Subcutaneous abdominal adipose tissue (tissue), 5 donors: Measurements from ENCODE around the gene MCF2L2.

ENCODE experiments used
- H3K27ac ChIP-seq: one replicate; pipeline ENCODE4 v1.7.0; 2013; ENCODE audit warnings: low read depth, mild to moderate bottlenecking, inconsistent platforms, low read length, moderate library complexity
- H3K27me3 ChIP-seq, 5 donors: one replicate each; pipeline ENCODE4 v1.7.0; 2013; ENCODE audit warnings: low read length in 5 of 5, inconsistent platforms in 1 of 5; ENCODE audit not compliant: control insufficient read depth in 5 of 5, insufficient read depth in 4 of 5
- H3K36me3 ChIP-seq, 5 donors: one replicate each; pipeline ENCODE4 v1.7.0; 2013; ENCODE audit warnings: low read length in 5 of 5; ENCODE audit not compliant: control insufficient read depth in 5 of 5, insufficient read depth in 5 of 5
- H3K4me1 ChIP-seq, 5 donors: one replicate each; pipeline ENCODE4 v1.7.0; 2013; ENCODE audit warnings: low read length in 5 of 5, mild to moderate bottlenecking in 3 of 5, moderate library complexity in 1 of 5; ENCODE audit not compliant: control insufficient read depth in 5 of 5, insufficient read depth in 5 of 5
- H3K4me3 ChIP-seq, 5 donors: one replicate each; pipeline ENCODE4 v1.7.0; 2013; ENCODE audit warnings: low read length in 5 of 5, low read depth in 1 of 5
- H3K9ac ChIP-seq, 5 donors: one replicate each; pipeline ENCODE4 v1.7.0; 2013; ENCODE audit warnings: low read length in 5 of 5, mild to moderate bottlenecking in 4 of 5, moderate library complexity in 3 of 5
- H3K9me3 ChIP-seq, 5 donors: one replicate each; pipeline ENCODE4 v1.7.0; 2013; ENCODE audit warnings: low read length in 5 of 5; ENCODE audit not compliant: control insufficient read depth in 5 of 5
- donor health status: healthy.
- donor health status: healthy.
- donor health status: healthy.
- donor health status: healthy.
- donor health status: healthy.

The MCF2L2 gene

DNA sequence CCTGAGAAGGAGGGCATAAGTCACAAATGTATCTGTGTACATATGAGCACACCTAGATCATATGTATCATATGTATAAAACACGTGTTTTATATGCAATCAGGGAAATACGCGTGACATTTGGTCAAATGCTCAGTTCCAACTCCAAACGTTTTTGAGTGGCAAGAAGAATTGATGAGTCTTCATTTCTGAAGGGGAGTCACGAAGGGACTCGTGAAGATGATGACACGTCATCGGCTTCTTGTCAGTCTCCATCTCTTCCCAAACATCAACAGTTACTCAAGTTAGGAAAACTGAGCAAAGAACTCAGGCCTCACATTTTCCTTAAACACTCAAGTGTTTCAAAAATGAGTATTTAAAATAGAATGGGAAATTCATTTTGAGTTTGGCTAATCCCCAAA is 95.9 kb downstream of the MCF2L2 start:
- Histone ChIP-seq H3K9ac (no peak overlapping the region), H3K36me3 (no peaks in the 10 kb centered on the region), H3K9me3 (no peaks in the 10 kb centered on the region), H3K4me1 (no peaks in the 10 kb centered on the region), H3K27ac (no peak overlapping the region), H3K27me3 (no peaks in the 10 kb centered on the region), H3K4me3 (no peak overlapping the region)

DNA sequence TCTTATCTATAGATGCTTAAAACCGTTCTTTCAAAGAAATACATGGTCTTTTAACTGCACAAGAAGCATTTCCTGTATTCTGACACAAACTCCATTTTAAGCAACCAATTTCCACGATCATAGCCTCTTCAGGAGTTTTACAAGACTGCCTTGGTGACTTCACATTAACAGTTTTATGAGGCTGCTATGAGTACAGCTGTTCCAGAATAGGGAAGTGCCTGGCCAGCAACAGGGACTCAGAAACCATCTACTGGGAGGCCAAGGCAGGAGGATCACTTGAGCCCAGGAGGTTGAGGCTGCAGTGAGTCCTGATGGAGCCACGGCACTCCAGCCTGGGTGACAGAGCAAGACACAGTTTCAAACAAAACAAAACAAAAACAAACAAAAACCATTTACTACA is 96.9 kb downstream of the MCF2L2 start:
- Histone ChIP-seq H3K9ac (no peak overlapping the region), H3K9me3 (no peaks in the 10 kb centered on the region), H3K36me3 (no peaks in the 10 kb centered on the region), H3K4me3 (no peak overlapping the region), H3K27me3 (no peaks in the 10 kb centered on the region), H3K27ac (no peak overlapping the region), H3K4me1 (peaks cover 0 to 1% (median 0%) of the 10 kb centered on the region in 5 donors)

DNA sequence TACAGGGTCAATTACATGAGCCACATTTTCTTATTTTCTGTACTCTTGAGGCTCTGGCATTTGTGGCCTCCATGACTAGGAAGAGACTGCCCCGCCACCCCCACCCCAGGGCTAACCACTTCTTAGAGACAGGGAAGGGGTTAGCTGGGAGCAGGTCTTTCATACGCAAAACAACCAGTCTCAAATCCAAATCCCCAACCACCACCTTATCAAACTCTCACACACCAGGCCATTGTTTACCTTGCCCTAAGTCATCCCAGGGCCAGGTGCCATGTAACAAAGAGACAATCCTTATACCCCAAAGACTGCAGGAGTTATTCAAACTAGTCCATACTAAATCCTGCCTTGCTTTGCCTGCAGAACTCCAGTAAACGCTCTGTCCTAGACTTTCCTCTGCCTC is 97.5 kb downstream of the MCF2L2 start:
- H3K36me3 ChIP-seq = no peaks in the 10 kb centered on the region
- no peak overlapping the region for H3K4me3 ChIP-seq
- no peaks in the 10 kb centered on the region for H3K9me3 ChIP-seq
- H3K4me1 ChIP-seq = peaks cover 0 to 1% (median 0%) of the 10 kb centered on the region in 5 donors
- no peak overlapping the region for H3K27ac ChIP-seq
- H3K9ac ChIP-seq = no peak overlapping the region
- H3K27me3 ChIP-seq = no peaks in the 10 kb centered on the region

DNA sequence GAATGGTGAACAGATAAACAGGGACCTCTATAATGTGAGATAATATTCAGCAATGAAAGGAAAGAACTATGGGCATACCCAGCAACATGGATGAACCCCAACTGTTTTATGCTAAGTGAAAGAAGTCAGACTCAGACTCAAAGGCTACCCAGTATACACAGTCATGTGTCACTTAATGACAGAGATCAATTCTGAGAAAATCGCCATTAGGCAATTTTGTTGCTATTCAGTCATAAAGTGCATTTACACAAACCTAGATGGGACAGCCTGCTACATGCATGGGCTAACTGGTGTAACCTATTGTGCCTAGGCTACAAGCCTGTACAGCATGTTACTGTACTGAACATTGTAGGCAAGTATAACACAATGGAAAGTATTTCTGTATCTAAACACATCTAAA is 98.9 kb downstream of the MCF2L2 start:
- peaks cover 0 to 1% (median 0%) of the 10 kb centered on the region in 5 donors for H3K4me1 ChIP-seq
- no peak overlapping the region for H3K27ac ChIP-seq
- H3K9me3 ChIP-seq = no peaks in the 10 kb centered on the region
- H3K27me3 ChIP-seq = no peaks in the 10 kb centered on the region
- H3K36me3 ChIP-seq = no peaks in the 10 kb centered on the region
- H3K4me3 ChIP-seq = no peak overlapping the region
- no peak overlapping the region for H3K9ac ChIP-seq

DNA sequence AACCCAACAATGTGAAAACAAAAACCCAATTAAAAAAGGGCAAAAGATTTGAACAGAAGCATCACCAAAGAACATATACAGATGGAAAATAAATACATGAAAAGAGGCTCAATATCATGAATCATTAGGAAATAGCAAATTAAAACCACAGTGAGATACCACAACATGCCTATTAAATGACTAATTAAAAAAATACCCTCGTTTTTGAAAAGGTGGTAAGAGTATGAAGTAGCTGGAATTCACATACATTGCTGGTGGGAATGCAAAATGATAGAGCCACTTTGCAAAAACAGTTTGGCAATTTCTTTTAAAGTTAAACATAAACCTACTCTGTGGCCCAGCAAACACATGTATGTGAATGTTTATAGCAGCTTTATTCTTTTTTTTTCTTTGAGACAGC is 99.6 kb downstream of the MCF2L2 start:
- Histone ChIP-seq H3K27ac (no peak overlapping the region), H3K9me3 (no peaks in the 10 kb centered on the region), H3K9ac (no peak overlapping the region)

DNA sequence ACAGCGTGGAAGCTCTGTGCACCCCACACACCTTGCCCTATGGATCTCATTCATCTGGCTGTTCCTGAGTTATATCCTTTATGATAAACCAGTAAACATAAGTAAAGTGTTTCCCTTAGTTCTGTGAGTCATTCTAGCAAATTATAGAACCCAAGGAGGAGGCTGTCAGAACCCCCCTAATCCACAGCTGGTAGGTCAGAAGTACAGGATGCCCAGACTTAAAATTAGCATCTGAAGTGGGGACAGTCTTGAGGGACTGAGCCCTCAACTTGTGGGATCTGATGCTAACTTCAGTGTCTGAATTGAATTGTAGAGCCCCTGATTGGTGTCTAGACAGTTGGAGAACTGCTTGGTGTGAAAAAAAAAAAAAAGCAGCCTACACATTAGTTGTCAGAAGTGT is 100.3 kb downstream of the MCF2L2 start:
- H3K27ac ChIP-seq = no peak overlapping the region

More for the DNA sequence above, 99.6 kb downstream of the MCF2L2 start:
- Histone ChIP-seq H3K4me3 (no peak overlapping the region), H3K36me3 (no peaks in the 10 kb centered on the region), H3K27me3 (no peaks in the 10 kb centered on the region), H3K4me1 (peaks cover 0 to 1% (median 0%) of the 10 kb centered on the region in 5 donors)

DNA sequence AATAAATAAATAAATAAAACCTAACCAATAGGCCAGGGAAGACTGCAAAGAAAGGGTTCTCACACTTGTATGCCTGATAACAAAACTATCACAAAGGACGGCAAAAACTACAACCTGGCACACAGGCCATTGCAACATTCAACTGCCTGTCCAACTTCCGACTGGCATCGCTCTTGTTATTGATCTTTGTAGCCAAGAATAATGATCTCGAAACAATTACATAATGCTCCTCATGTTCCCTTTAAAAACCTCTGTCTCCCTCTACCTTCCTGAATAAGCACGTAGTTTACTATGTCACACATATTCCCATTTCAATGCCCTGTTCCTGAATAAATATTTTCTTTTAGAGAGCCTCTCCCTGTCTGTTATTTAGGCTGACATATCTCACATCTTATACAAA is 101.1 kb downstream of the MCF2L2 start:
- peaks cover 0 to 1% (median 0%) of the 10 kb centered on the region in 5 donors for H3K4me1 ChIP-seq
- H3K36me3 ChIP-seq = no peaks in the 10 kb centered on the region
- no peak overlapping the region for H3K9ac ChIP-seq
- no peaks in the 10 kb centered on the region for H3K9me3 ChIP-seq
- H3K4me3 ChIP-seq = no peak overlapping the region
- H3K27ac ChIP-seq = no peak overlapping the region
- no peaks in the 10 kb centered on the region for H3K27me3 ChIP-seq

More for the DNA sequence above, 100.3 kb downstream of the MCF2L2 start:
- no peaks in the 10 kb centered on the region for H3K27me3 ChIP-seq
- peaks cover 0 to 1% (median 0%) of the 10 kb centered on the region in 5 donors for H3K4me1 ChIP-seq
- no peaks in the 10 kb centered on the region for H3K9me3 ChIP-seq
- H3K9ac ChIP-seq = no peak overlapping the region
- H3K36me3 ChIP-seq = no peaks in the 10 kb centered on the region
- no peak overlapping the region for H3K4me3 ChIP-seq

DNA sequence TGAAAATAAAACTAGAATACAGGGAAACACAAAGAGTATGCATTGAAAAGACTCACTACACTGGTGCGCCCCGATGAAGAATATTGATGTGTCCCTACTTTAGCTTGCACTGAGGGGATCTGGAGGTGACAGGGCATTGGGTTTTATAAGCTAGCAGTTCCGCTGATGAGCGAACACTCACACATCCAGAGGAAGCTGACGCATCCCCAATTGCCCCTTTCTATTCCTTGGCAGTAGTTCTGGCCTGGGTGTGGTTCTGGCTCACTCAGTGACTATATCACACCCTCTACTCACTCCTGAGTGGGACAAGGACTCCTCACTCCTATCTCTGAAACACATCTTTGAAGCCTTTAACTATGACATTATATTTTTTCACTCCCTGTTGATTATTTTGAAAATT is 104.3 kb downstream of the MCF2L2 start:
- Histone ChIP-seq H3K27ac (no peak overlapping the region), H3K4me1 (peaks cover 0 to 1% (median 0%) of the 10 kb centered on the region in 5 donors), H3K4me3 (no peak overlapping the region), H3K36me3 (no peaks in the 10 kb centered on the region), H3K27me3 (no peaks in the 10 kb centered on the region), H3K9ac (no peak overlapping the region), H3K9me3 (no peaks in the 10 kb centered on the region)

DNA sequence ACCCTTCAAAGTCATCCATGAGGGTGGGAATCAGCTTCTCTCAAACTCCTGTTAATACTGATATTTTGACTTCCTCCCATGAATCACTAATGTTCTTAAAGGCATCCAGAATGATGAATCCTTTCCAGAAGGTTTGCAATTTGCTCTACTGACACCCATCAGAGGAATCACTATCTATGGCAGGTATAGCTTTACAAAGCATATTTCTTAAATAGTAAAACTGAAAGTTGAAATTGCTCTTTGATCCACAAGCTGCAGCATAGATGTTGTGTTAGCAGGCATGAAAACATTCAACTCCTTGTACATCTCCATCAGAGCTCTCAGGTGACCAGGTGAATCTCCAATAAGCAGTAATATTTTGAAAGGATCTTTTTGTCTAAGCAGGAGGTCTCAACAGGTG is 109.0 kb downstream of the MCF2L2 start:
- Histone ChIP-seq H3K9ac (no peak overlapping the region), H3K4me1 (no peaks in the 10 kb centered on the region), H3K36me3 (no peaks in the 10 kb centered on the region), H3K27me3 (no peaks in the 10 kb centered on the region), H3K27ac (no peak overlapping the region), H3K9me3 (no peaks in the 10 kb centered on the region), H3K4me3 (no peak overlapping the region)

DNA sequence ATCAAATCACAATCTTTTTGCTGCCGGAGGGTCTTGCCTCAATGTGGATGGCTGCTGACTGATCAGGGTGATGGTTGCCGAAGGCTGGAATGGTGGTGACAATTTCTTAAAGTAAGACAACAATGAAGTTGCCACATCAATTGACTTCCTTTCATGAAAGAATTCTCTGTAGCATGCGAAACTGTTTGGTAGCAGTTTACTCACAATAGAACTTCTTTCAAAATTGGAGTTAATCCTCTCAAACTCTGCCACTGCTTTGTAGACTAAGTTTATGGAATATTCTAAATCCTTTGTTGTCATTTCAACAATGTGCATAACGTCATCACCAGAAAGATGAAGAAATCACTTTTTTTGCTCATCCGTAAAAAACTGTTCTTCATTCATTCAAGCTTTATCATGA is 109.5 kb downstream of the MCF2L2 start:
- no peak overlapping the region for H3K4me3 ChIP-seq
- H3K9me3 ChIP-seq = no peaks in the 10 kb centered on the region
- no peak overlapping the region for H3K9ac ChIP-seq
- peaks cover 0 to under 1% (median 0%) of the 10 kb centered on the region in 5 donors for H3K4me1 ChIP-seq
- no peak overlapping the region for H3K27ac ChIP-seq
- H3K27me3 ChIP-seq = no peaks in the 10 kb centered on the region
- no peaks in the 10 kb centered on the region for H3K36me3 ChIP-seq
